Retinal pigment epithelial cell (primary cell): Measurements from ENCODE around the gene IKZF5.

Experiments used
- DNase-seq: peaks from one replicate; pipeline ENCODE4 v3.0.0-alpha.2; 2010; ENCODE audit warnings: low read depth
- H3K4me3 ChIP-seq: 2 replicates; pipeline ENCODE4 v1.5.1; 2011; ENCODE audit warnings: mild to moderate bottlenecking, low read length, control low read depth, moderate library complexity
- TF ChIP-seq, protein P1 (sequence below): conservative IDR thresholded peaks from 2 replicates; pipeline ENCODE4 v1.5.1; 2011; ENCODE audit warnings: low read depth, low read length, control low read depth, inconsistent platforms

The IKZF5 gene

DNA sequence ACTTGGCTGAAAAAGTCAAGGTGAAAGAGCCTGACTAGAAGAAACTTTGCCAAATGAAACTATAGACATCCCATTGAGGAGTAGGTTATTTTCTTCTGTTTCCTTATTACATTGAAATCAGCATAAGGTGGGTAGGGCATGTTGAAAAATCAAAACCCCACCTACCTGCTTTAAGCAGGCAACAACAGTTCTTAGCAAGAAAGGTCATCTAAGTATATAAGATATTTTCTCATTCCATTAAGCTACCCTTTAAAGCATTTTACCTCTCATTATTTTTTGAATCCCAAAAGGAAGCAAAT, 31.0 kb upstream of the IKZF5 start:
- H3K4me3 ChIP-seq = no peak overlapping the region
- TF ChIP-seq, protein P1, sequence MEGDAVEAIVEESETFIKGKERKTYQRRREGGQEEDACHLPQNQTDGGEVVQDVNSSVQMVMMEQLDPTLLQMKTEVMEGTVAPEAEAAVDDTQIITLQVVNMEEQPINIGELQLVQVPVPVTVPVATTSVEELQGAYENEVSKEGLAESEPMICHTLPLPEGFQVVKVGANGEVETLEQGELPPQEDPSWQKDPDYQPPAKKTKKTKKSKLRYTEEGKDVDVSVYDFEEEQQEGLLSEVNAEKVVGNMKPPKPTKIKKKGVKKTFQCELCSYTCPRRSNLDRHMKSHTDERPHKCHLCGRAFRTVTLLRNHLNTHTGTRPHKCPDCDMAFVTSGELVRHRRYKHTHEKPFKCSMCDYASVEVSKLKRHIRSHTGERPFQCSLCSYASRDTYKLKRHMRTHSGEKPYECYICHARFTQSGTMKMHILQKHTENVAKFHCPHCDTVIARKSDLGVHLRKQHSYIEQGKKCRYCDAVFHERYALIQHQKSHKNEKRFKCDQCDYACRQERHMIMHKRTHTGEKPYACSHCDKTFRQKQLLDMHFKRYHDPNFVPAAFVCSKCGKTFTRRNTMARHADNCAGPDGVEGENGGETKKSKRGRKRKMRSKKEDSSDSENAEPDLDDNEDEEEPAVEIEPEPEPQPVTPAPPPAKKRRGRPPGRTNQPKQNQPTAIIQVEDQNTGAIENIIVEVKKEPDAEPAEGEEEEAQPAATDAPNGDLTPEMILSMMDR = no peak
- DNase-seq = no peak

DNA sequence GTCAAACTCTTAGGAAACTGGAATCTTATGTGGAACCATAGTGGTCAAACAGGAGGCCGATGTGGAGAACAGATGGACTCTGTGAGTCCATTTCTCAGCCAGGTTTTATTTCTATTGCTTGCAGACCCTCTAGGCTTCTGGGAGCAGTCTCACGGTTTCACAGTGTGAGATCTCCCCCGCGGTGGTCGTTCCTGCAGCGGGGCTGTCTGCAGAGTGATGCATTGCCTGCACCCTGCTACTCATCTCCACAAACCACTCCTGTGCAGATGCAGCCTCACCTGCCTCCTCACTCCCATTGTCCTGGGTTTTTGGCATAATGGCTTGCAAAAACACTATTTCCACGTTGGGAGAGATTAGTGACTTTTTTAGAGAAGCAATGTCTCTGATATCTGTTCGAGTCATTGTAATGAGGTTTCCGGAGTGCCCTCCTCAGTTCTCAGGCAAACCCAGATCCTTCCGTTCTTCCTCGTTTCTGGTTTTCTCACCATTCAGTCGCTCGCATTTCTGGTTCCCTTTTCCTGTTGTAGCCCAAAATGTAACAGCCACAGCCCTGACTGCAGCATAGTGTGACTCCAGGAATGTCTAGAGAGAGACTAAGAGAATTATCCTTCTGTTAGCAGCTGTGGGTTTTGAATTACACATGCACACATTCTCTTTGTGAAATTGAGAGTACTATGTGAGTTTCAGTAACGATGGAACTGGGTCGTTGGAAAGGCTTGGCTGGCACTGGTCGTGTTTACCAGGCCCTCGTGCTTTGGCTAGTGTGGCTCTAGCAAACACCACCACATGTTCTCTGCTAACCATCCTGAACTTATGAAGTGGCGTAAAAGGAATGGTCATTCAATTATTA, 30.4 kb upstream of the IKZF5 start:
- TF ChIP-seq, protein P1 = no peak
- DNase-seq = no peak
- H3K4me3 ChIP-seq = no peak overlapping the region

DNA sequence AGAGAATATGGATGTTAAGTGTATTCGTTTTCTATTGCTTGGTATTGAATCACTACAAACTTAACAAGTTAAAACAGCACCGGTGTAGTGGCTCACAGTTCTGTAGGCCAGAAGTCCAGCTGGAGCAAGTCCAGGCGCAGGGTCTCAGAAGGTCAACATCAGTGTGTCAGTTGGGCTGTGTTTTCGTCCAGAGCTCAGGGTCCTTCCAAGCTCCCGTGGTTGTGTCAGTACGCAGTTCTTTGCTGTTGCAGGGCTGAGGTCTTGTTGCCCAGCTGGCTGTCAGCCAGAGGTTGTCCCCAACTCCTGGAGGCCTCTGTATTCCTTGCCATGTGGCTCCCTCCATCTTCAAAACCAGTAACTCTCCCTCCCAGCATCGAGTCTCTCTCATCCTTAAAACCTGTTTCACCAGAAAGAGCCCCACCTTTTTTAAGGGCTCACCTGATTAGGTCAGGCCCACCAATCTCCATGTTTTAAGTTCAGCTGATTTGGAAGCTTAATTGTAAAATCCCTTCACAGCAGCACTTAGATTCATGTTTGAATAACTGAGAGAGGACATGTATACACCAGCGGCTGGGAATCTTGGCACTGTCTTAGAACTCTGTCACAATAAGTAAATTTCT, 27.0 kb upstream of the IKZF5 start:
- no peak for DNase-seq
- H3K4me3 ChIP-seq = no peak overlapping the region
- TF ChIP-seq, protein P1 = no peak

DNA sequence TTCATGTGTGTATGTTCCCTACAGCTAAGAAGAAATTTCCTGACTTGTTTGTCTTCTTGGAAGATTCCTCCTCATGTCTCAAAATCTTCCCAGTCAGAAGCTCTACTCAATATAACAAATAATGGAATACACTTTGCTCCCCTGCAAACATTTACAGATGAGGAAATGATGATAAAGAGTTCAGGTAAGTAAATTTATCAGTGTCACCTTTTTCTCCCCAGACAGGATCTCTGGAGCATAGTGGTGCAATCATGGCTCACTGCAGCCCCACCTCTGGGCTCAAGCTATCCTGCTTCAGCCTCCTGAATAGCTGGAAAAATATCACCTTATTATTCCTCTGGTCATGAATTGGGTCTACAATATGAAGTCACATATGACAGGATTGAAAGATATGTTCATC, 25.7 kb upstream of the IKZF5 start:
- no peak for DNase-seq
- no peak overlapping the region for H3K4me3 ChIP-seq
- TF ChIP-seq, protein P1 = no peak

DNA sequence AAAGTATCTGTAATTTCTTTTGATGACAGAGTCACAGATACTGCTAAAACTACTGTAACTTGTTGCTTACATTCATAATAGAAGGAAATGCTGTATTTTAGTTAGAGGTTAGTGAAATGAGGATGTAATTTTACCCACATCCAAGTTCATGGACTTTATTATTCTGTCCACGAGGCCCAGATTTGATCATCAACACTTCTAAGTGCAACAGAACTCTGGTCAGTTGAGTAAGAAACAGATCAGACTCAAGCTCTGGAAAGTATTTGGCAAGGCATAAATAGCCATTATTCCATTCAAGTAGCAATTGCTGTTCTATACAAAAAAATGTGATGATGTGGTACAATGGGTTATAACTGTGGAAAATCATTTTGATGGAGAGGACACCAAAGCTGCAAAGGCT, 22.5 kb upstream of the IKZF5 start:
- DNase-seq = no peak
- no peak overlapping the region for H3K4me3 ChIP-seq
- TF ChIP-seq, protein P1 = no peak

DNA sequence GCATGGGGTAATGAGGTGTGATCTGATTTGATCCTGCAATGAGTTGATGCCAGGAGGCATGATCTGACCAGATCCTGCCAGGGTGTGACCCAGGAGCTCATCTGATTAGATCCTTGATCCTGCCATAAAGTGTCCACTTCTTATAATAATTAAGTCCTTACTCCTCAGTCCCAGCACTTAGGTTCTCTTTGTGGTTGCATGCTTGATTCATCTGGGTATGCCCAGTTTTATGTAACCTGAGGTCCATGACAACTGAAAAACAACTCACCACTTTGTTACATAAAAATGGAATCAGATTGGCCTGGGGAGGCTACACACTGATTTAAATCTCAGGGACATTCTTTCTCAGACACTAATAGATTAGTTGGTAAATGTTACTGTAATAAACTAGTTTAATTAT, 19.3 kb upstream of the IKZF5 start:
- TF ChIP-seq, protein P1 = no peak
- H3K4me3 ChIP-seq = no peak overlapping the region
- no peak for DNase-seq

DNA sequence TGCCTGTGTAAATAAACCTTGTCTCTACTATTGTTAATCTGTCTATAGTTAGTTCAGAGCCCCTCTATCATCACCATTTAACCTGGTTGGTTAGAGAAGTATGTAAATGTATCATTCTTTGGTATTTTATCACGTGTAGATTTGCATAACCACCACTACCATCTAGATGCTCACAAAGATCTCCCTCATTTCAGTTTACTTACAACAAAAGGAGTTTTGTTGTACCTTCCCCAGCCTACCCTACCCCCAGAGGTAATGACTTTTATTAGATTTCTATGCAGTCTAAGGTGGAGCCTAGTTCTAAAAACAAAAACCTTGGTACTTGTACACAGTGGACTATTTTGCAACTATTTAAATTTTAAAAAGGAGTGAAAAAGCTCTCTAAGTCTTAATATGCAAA, 17.7 kb upstream of the IKZF5 start:
- TF ChIP-seq, protein P1 = no peak
- DNase-seq = no peak
- H3K4me3 ChIP-seq = no peak overlapping the region
